ENCODE data around the gene SDHC. TPM values are rescaled to one million over a fixed set of nuclear protein-coding genes. Genes with fewer than 3 reads are reported as not detected.

The SDHC gene
- total and polyA plus RNA-seq, 2 of the 13 experiments (the other 11 are each of a cell fraction or from before 2014, with no cell fraction given) = 27.1 to 229 TPM

GRCh38 chr1:161399257-161399998, 85.2 kb downstream of the SDHC start (continued):
- TF ChIP-seq BCLAF1 (IDR thresholded peaks at IDR 0.05) = no peak
- TF ChIP-seq RCOR2 (CRISPR knock-in tag; IDR thresholded peaks at IDR 0.05) = no peak
- peak; percentile 65 for TF ChIP-seq CBX1 (IDR thresholded peaks at IDR 0.05; ENCODE audit: low read depth)
- TF ChIP-seq ZNF660 (CRISPR knock-in tag; IDR thresholded peaks at IDR 0.05; ENCODE audit: borderline replicate concordance, low read depth) = no peak
- peak; percentile 91 for TF ChIP-seq ZNF224 (CRISPR knock-in tag; IDR thresholded peaks at IDR 0.05)
- peak; percentile 76 for TF ChIP-seq KAT7 (CRISPR knock-in tag; IDR thresholded peaks at IDR 0.05; ENCODE audit: borderline replicate concordance)
- no peak for TF ChIP-seq TEF (CRISPR knock-in tag; IDR thresholded peaks at IDR 0.05)
- peak; percentile 45; the same call in 1 of the 2 replicates for TF ChIP-seq PLSCR1 (CRISPR knock-in tag; IDR thresholded peaks at IDR 0.05; ENCODE audit: borderline replicate concordance)
- TF ChIP-seq SNAI1 (CRISPR knock-in tag; IDR thresholded peaks at IDR 0.05; ENCODE audit: borderline replicate concordance) = peak; percentile 97
- no peak for TF ChIP-seq DBP (CRISPR knock-in tag; IDR thresholded peaks at IDR 0.05; ENCODE audit: not compliant biosample characterization)
- TF ChIP-seq IKZF4 (CRISPR knock-in tag; IDR thresholded peaks at IDR 0.05; ENCODE audit: borderline replicate concordance, low read depth, not compliant biosample characterization) = no peak
- 0 out of 2 replicates have a peak, but pooled peaks have one; percentile 40 for TF ChIP-seq ZNF839 (CRISPR knock-in tag; IDR thresholded peaks at IDR 0.05; ENCODE audit: borderline replicate concordance)
- TF ChIP-seq ZNF776 (CRISPR knock-in tag; IDR thresholded peaks at IDR 0.05) = peak; percentile 43; the same call in 1 of the 2 replicates
- TF ChIP-seq ZNF225 (CRISPR knock-in tag; IDR thresholded peaks at IDR 0.05) = 0 out of 2 replicates have a peak, but pooled peaks have one; percentile 17
- peak; percentile 49; the same call in 1 of the 2 replicates for TF ChIP-seq KDM5A (IDR thresholded peaks at IDR 0.05; ENCODE audit: borderline replicate concordance, low read length)
- TF ChIP-seq SRSF9 (IDR thresholded peaks at IDR 0.05; ENCODE audit: borderline replicate concordance, insufficient read depth, low read depth, low read length, poor library complexity, severe bottlenecking) = no peak
- TF ChIP-seq ZUFSP (CRISPR knock-in tag; IDR thresholded peaks at IDR 0.05; ENCODE audit: borderline replicate concordance) = no peak
- no peak for TF ChIP-seq GATA4 (IDR thresholded peaks at IDR 0.05; ENCODE audit: borderline replicate concordance, low read depth)
- TF ChIP-seq ZNF12 (CRISPR knock-in tag; IDR thresholded peaks at IDR 0.05) = no peak
